RWPE1 (cell line): ENCODE results near the gene YIPF3.
A peak's percentile ranks its signal among the peaks of the same experiment; 100 is the strongest.

Experiments used
- CTCF ChIA-PET: fragments of 350-600 bp; sonication (Branson Sonifier 250); formaldehyde crosslinking; extraction: SDS; loops from one replicate; lab custom pipeline; 2021; lab: Yijun Ruan, JAX
- POLR2A ChIA-PET: fragments of 400-600 bp; formaldehyde crosslinking; extraction: SDS; loops from one replicate; lab custom pipeline; 2020; ENCODE audit warnings: antibody characterized with exemption; ENCODE audit not compliant: low non-redundant PET; lab: Yijun Ruan, JAX
- DNase-seq: peaks from one replicate; pipeline ENCODE4 v3.0.0; 2012; ENCODE audit warnings: low spot score
- H3K27ac ChIP-seq: fragments of 450-650 bp; 2 replicates; pipeline ENCODE4 v1.5.1; 2017
- TF ChIP-seq, protein P1 (sequence below): fragments of 450-650 bp; conservative IDR thresholded peaks from 2 replicates; pipeline ENCODE4 v1.5.1; 2017; ENCODE audit warnings: low read depth, mild to moderate bottlenecking

YIPF3 gene

GRCh38 chr6:43510827-43511163, 5.9 kb downstream of the YIPF3 start:
- CTCF ChIA-PET = no interaction called here
- TF ChIP-seq, protein P1, sequence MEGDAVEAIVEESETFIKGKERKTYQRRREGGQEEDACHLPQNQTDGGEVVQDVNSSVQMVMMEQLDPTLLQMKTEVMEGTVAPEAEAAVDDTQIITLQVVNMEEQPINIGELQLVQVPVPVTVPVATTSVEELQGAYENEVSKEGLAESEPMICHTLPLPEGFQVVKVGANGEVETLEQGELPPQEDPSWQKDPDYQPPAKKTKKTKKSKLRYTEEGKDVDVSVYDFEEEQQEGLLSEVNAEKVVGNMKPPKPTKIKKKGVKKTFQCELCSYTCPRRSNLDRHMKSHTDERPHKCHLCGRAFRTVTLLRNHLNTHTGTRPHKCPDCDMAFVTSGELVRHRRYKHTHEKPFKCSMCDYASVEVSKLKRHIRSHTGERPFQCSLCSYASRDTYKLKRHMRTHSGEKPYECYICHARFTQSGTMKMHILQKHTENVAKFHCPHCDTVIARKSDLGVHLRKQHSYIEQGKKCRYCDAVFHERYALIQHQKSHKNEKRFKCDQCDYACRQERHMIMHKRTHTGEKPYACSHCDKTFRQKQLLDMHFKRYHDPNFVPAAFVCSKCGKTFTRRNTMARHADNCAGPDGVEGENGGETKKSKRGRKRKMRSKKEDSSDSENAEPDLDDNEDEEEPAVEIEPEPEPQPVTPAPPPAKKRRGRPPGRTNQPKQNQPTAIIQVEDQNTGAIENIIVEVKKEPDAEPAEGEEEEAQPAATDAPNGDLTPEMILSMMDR = no peak
- DNase-seq = no peak
- POLR2A ChIA-PET = no interaction called here
- peak overlapping the region; percentile 80 for H3K27ac ChIP-seq

DNA sequence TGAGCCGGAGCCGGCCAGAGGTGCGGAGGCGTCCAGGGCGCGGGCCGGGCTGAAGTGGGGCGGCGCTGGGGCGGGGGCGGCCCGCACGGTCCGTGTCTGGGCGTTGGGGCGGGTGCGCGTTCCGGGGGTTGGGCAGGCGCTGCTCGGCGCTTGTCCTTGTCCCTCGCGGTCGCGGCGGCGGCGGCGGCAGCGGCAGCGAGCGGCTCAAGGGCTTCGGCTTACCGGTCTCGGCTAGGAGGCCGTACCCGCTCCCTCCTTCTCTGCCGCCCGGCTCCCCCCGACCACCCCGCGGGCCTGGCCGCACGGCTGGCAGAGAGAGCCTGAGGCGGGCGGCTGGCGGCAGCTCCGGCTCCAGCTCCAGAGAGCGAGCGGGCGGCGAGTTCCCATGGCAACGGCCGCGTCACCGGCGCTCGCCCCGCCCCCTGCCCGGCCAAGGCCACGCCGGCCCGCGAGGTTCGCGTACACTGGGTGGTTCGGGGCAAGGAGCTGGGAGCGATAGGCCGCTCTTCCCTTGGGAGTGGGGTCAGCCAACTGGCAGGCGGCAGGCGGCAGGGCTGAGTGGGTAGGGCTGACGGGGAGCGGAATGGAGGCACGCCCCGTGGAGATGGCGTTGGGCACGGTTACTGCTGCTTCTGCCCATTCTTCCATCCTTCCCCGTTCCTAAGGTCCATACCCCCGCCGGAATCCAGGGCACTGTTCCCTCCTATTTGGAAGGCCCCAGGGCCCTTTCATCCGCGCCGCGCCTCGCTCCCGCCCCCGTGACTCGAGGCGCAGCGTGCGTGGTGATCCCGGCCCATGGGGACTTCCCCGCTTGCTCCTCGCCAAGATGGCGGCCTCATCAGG, 6.5 kb downstream of the YIPF3 start, which contains the start of gene LRRC73:
Gene LRRC73 (minus strand): TSS at position 363 of the 843 bp plus-strand sequence. CDS start 561 bp downstream, outside the sequence.
- POLR2A ChIA-PET = interaction anchor here (1.0 kb wide), 1 partner anchor 9 kb away, joined by 4 read pairs; no protein-coding TSS in a partner anchor
- peak; percentile 72 for DNase-seq
- H3K27ac ChIP-seq = peak within 1 kb of the TSS; percentile 80
- CTCF ChIA-PET = interaction anchor here (0.6 to 1.1 kb wide), 2 partner anchors 76 to 281 kb away, joined by 3 read pairs; partner anchors contain the start of gene DNPH1
- TF ChIP-seq, protein P1 = no peak

- no peak for DNase-seq
- H3K27ac ChIP-seq = peak overlapping the region; percentile 80
- TF ChIP-seq, protein P1 = no peak
- ChIA-PET CTCF (interaction anchor here (0.6 to 1.1 kb wide), 2 partner anchors 75 to 280 kb away, joined by 3 read pairs; partner anchors contain the start of gene DNPH1), POLR2A (interaction anchor here (1.0 kb wide), 1 partner anchor 8 kb away, joined by 4 read pairs; no protein-coding TSS in a partner anchor)
Observed at GRCh38 chr6:43509142-43509983, 7.4 kb downstream of the YIPF3 start.

GRCh38 chr6:43508481-43509141, 8.1 kb downstream of the YIPF3 start:
- POLR2A ChIA-PET = interaction anchor here (1.5 kb wide), 1 partner anchor 8 kb away, joined by 4 read pairs; the partner anchor contains the start of genes POLR1C and YIPF3
- CTCF ChIA-PET = interaction anchor here (3.7 kb wide), 1 partner anchor 12 kb away, joined by 39 read pairs; no protein-coding TSS in a partner anchor
- DNase-seq = no peak
- H3K27ac ChIP-seq = no peak overlapping the region
- TF ChIP-seq, protein P1 = no peak

DNA sequence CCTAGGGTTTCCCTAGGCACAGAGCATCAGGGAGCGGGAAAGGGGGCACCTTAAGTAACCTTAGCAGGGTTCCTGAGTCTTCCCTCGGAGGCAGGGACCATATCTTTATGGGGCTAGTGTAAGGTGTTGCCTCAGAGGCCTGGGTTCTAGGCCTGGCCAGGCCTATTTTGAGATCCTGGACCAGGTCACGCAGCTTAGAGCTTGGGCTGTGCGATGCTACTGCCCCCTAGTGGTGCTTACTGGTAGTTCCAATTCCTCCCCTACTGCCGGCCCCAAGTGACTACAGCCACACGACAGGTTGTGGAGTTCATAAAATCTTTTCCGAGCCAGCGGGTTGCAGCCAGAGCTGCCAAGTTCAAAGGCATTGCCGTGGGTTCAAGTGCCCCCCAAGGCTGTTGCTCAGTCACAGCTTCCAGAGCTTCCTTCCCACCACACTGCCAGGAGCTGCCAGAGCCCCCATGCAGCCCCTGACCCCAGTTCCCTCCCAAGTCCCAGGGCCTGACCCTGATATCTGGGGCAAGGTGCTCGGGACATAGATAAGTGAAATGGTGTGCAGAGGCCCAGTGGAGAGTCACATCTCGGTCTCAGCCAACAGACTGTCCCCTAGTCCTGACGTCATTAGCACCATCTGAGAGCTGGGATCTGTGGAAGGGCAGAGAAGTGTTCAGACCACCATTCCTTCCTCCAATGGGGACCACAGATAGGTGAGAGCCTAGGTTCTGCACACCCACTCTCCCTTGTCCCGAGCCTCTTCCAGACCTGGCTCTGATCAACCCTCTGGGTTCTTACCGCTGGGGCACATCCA, 9.9 kb downstream of the YIPF3 start:
- ChIA-PET CTCF (interaction anchor here (0.6 to 3.7 kb wide), 22 partner anchors 10 to 1705 kb away, joined by 3 to 39 read pairs (median 4); partner anchors contain the start of genes DNPH1, POLR1C and YIPF3), POLR2A (interaction anchor here (1.5 kb wide), 1 partner anchor 10 kb away, joined by 4 read pairs; the partner anchor contains the start of genes POLR1C and YIPF3)
- peak; percentile 69 for DNase-seq
- TF ChIP-seq, protein P1 = peak; percentile 94
- peak overlapping the region; percentile 36 for H3K27ac ChIP-seq
